GM13977 (cell line): ENCODE results near the gene DHRS13.
"Not testable (repeated sequence)": the region's sequence is repeated elsewhere in the genome, so short reads cannot be mapped to it uniquely, and the experiment has no call there.

Experiments
- DNase-seq: peaks from one replicate; pipeline ENCODE4 v3.0.0; 2012; ENCODE audit warnings: low spot score
- in situ Hi-C: fragments of 300-500 bp; cut with MboI; formaldehyde crosslinking; loops from one replicate; pipeline ENCODE4 v1.12.0; 2022; ENCODE audit warnings: low sequenced_read_pairs, low pct_unique_long_range_greater_than_20kb, mixed read lengths, inconsistent platforms; ENCODE audit not compliant: unreplicated experiment
- TF ChIP-seq, protein P1 (sequence below): IDR thresholded peaks from 2 replicates; pipeline ENCODE4 v1.5.1; 2012; ENCODE audit warnings: mild to moderate bottlenecking, control low read depth; ENCODE audit not compliant: insufficient read depth; ENCODE audit errors: extremely low read depth, missing control alignments

Gene DHRS13

DNA sequence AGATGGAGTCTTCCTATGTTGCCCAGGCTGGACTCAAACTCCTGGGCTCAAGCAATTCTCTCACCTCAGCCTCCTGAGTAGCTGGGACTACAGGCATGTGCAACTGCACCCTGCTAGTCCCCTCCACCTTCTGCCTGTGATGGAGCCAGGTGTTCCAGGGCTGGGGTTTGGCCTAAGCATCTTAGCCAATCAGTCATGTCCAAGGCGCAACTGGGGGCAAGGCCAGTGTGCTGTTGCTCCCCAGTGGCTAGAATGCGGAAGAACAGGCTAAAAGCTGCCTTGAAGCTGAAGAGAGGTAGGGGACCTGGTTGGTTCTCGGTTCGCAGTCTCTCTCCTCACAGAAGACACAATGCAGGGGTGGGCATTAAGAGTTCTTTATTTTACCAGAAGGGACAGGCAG lies 23.9 kb downstream of the DHRS13 start:
- in situ Hi-C loops = no loop called here
- peak; percentile 63 for DNase-seq
- TF ChIP-seq, protein P1, sequence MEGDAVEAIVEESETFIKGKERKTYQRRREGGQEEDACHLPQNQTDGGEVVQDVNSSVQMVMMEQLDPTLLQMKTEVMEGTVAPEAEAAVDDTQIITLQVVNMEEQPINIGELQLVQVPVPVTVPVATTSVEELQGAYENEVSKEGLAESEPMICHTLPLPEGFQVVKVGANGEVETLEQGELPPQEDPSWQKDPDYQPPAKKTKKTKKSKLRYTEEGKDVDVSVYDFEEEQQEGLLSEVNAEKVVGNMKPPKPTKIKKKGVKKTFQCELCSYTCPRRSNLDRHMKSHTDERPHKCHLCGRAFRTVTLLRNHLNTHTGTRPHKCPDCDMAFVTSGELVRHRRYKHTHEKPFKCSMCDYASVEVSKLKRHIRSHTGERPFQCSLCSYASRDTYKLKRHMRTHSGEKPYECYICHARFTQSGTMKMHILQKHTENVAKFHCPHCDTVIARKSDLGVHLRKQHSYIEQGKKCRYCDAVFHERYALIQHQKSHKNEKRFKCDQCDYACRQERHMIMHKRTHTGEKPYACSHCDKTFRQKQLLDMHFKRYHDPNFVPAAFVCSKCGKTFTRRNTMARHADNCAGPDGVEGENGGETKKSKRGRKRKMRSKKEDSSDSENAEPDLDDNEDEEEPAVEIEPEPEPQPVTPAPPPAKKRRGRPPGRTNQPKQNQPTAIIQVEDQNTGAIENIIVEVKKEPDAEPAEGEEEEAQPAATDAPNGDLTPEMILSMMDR = peak; percentile 65

DNA sequence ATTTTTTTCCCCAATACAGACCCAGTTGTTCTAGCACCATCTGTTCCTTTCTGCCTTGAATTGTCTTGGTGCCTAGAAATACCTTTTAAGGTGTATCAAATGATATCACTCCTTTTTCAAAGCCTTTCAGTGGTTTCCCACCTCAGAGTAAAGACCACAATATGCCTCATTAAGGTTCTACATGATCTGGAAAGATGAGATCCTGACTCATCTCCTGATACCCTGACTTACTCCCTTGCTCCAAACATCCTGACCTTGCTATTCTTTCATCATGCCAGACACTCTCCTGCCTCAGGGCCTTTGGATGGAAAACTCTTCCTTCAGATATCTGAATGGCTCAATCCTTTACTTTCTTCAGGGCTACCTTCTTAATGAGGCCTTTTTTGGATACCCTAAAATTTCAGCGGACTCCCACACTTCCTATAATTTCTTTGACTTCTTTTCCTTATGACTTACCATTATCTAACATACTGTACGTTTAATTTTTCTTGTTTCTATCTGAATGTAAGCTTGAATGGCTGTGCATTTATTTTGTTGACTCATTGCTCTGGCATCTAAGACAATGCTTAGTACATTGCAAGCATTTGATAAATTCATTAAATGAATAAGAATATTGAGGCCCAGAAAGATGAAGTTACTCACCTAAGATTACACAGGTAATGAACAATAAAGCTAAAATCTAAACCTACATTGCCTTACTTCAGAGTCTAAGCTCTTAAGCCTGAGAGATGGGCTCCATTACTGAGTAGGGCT lies 24.5 kb downstream of the DHRS13 start:
- in situ Hi-C loops = no loop called here

DNA sequence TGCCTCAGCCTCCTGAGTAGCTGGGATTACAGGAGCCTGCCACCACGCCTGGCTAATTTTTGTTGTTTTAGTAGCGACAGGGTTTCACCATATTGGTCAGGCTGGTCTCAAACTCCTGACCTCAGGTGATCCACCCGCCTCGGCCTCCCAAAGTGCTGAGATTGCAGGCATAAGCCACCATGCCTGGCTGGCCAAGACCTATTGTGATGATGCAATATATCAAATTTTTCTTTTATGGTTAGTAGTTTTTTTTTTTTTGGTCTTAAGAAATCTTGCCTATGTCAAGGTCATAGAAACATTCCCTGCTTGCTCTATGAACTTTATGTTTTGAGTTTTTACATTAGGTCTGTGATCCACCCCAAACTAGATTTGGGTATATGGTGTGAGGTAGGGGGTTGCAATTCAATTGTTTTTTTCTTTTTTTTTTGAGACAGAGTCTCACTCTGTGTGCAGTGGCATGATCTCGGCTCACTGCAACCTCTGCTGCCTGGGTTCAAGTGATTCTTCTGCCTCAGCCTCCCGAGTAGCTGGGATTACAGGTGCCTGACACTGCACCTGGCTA lies 25.6 kb downstream of the DHRS13 start:
- in situ Hi-C loops, DNase-seq: not testable (repeated sequence)

More for the DNA sequence above, 24.5 kb downstream of the DHRS13 start:
- TF ChIP-seq, protein P1 = no peak
- no peak for DNase-seq

DNA sequence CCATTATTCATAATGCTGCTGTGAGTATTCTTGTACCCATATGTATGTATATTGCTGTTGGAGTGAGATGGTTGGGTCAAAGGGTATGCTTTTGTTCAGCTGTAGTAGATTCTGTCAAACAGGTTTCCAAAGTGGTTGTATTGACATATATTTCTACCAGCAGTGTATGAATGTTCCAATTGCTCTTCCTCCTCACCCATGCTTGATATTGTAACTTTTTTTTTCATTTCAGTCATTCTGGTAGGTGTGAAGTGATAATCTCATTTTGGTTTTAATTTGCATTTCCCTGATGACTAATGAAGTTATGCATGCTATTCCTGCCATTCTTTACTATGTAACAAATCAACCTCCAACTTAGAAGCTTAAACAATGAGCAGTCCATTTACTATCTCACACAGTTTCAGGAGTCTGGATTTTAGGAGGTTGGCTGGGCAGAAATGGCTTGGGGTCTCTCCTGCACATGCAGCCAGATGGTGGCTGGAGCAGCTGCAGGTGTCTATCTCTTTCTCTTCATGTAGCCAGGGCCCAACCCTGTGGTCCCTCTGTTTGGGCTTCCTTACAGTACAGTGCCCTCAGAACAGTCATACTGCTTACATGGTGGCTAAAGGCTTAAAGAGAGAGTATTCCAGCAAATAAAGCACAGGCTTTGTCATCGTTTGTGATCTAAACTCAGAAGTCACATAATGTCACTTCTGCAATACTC lies 26.9 kb downstream of the DHRS13 start:
- DNase-seq = no peak
- in situ Hi-C loops = no loop called here
- TF ChIP-seq, protein P1 = no peak

DNA sequence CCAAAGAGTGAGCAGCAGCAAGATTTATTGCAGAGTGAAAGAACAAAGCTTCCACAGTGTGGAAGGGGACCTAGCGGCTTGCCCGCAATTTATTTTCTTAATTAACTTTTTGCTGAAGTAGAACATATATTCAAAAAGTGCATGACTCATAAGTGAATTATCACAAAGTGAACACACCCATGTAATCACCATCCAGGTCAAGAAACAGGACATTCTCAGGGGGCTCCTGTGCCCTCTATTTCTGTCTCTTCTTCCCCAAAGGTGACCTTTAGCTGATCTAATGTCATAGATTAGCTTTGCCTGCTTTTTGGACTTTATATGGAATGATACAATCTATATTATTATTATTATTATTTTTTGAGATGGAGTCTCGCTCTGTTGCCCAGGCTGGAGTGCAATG lies 28.1 kb downstream of the DHRS13 start:
- no peak for DNase-seq
- in situ Hi-C loops = no loop called here
- TF ChIP-seq, protein P1 = no peak

DNA sequence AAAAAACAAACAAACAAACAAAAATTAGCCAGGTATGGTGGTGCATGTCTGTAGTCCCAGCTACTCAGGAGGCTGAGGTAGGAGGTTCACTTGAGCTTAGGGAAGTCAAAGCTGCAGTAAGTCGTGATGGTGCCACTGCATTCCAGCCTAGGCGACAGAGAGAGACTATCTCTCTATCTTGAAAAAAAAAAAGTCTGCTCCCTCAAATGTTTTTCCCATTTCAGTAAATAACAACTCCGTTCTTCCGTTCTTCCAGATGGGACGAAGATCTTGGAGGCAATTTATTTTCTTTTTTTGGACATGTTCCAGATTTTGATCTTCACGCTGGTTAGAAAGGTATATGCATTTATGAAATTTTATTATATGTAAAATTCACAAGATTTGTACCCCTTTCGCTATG lies 29.0 kb downstream of the DHRS13 start:
- in situ Hi-C loops = no loop called here
- DNase-seq = no peak
- TF ChIP-seq, protein P1 = no peak

DNA sequence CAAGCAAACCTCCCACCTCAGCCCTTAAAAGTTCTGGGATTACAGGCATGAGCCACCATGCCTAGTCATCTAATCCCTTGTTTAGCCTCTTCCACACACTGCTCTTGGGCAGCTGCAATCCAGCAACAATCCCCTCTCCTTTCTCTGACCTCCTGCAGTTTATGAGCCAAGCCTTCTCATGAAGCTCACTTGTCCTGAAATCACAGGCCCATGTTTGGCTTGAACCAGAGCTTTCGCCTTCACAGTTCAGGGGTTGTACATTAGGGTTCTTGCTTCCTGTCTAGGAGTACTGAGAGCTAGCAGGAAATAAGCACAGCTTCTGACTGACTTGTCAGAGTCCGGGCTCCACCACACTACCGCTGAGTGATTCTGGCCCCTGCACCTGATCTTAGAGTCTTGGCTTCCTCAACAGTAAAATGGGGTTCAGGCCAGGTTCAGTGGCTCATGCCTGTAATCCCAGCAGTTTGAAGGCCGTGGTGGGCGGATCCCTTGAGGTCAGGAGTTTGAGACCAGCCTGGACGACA lies 31.8 kb downstream of the DHRS13 start:
- DNase-seq = peak; percentile 81
- in situ Hi-C loops = no loop called here
- TF ChIP-seq, protein P1 = no peak
